ENCODE measurements around the gene LAMC3.

DNA sequence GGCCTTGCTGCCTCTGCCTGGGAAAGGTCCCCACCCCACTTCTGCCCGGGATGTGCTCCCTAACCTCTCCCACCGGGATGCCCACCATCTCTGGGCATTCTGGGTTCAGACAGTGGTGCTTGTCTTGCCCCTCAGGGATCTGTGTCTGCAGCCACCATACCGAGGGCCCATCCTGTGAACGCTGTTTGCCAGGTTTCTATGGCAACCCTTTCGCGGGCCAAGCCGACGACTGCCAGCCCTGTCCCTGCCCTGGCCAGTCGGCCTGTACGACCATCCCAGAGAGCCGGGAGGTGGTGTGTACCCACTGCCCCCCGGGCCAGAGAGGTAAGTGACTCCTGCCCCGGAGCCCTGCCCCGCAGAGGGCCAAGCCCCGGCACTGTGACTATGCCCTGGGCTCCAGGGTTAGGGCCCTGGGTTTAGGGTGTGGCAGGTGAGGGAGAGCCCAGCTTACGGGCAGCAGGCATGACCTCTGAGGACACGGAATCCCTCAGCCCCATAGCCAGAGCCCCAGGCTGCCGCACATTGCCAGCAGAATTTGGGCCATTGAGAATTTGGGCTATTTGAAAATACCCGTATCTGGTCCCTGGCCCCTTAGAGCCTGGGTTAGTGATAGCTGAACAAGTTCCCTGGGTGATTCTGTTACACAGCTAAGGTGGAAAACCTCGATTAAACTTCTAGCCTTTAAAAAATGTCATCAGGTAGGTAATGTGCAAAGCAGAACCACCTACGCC is 52.1 kb downstream of the LAMC3 start:
- TF ChIP-seq, protein P1, sequence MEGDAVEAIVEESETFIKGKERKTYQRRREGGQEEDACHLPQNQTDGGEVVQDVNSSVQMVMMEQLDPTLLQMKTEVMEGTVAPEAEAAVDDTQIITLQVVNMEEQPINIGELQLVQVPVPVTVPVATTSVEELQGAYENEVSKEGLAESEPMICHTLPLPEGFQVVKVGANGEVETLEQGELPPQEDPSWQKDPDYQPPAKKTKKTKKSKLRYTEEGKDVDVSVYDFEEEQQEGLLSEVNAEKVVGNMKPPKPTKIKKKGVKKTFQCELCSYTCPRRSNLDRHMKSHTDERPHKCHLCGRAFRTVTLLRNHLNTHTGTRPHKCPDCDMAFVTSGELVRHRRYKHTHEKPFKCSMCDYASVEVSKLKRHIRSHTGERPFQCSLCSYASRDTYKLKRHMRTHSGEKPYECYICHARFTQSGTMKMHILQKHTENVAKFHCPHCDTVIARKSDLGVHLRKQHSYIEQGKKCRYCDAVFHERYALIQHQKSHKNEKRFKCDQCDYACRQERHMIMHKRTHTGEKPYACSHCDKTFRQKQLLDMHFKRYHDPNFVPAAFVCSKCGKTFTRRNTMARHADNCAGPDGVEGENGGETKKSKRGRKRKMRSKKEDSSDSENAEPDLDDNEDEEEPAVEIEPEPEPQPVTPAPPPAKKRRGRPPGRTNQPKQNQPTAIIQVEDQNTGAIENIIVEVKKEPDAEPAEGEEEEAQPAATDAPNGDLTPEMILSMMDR (IDR thresholded peaks at IDR 0.05) = no peak
- TF ChIP-seq EP300 (IDR thresholded peaks at IDR 0.05) = no peak

All from stomach (tissue), 4 donors.